RWPE1 (cell line): ENCODE results near the gene BSG.

ENCODE experiments used
- CTCF ChIA-PET: fragments of 350-600 bp; sonication (Branson Sonifier 250); formaldehyde crosslinking; extraction: SDS; loops from one replicate; lab custom pipeline; 2021; lab: Yijun Ruan, JAX
- POLR2A ChIA-PET: fragments of 400-600 bp; formaldehyde crosslinking; extraction: SDS; loops from one replicate; lab custom pipeline; 2020; ENCODE audit warnings: antibody characterized with exemption; ENCODE audit not compliant: low non-redundant PET; lab: Yijun Ruan, JAX
- DNase-seq: peaks from one replicate; pipeline ENCODE4 v3.0.0; 2012; ENCODE audit warnings: low spot score
- H3K27ac ChIP-seq: fragments of 450-650 bp; 2 replicates; pipeline ENCODE4 v1.5.1; 2017
- CTCF ChIP-seq: fragments of 450-650 bp; conservative IDR thresholded peaks from 2 replicates; pipeline ENCODE4 v1.5.1; 2017; ENCODE audit warnings: low read depth, mild to moderate bottlenecking

The BSG gene

GRCh38 chr19:534088-534487, 38.3 kb upstream of the BSG start:
- ChIA-PET POLR2A (no interaction called here), CTCF (interaction anchor here (0.7 kb wide), 1 partner anchor 42 kb away, joined by 3 read pairs; no protein-coding TSS in a partner anchor)
- no peak for DNase-seq
- no peak for TF ChIP-seq CTCF
- H3K27ac ChIP-seq: peak overlapping the region; percentile 90

GRCh38 chr19:535017-535835, 37.2 kb upstream of the BSG start:
- peak overlapping the region; percentile 58 for H3K27ac ChIP-seq
- POLR2A ChIA-PET: no interaction called here
- no peak for TF ChIP-seq CTCF
- CTCF ChIA-PET: interaction anchor here (0.6 kb wide), 1 partner anchor 66 kb away, joined by 3 read pairs; no protein-coding TSS in a partner anchor
- no peak for DNase-seq

DNA sequence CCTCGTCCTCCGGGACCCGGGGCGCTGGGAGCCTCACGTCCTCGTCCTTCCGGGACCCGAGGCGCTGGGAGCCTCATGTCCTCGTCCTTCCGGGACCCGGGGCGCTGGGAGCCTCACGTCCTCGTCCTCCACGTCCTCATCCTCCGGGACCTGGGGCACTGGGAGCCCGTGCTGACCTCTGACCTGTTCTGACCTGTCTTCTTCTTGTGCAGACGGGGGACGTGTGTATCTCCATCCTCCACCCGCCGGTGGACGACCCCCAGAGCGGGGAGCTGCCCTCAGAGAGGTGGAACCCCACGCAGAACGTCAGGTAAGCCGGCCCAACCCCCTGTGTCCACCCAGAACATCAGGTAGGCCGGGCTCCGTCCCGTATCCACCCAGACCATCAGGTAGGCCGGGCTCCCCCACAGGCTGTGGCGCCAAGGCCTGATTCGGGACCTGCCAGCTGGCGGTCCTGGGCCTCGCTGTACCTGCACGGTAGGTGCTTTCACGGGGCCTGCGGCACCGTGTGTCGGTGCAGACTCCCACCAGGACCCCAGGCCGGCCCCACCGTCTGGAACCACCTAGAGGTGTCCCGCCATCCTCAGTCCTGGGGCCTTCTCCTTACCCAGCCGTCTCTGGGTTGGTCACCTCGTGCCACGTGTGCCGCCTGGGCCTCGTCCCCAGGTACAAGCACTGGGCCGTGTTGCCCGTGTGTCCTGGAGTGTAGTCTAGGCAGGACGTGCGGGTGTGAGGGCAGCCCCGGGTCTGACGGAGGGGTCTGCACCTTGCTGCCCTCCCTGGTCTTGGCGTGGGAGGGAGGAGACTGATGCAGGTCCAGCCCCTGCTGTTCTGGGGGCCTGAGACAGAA, 36.1 kb upstream of the BSG start:
- no peak for DNase-seq
- ChIA-PET CTCF (interaction anchor here (0.6 kb wide), 1 partner anchor 198 kb away, joined by 5 read pairs; no protein-coding TSS in a partner anchor), POLR2A (no interaction called here)
- no peak overlapping the region for H3K27ac ChIP-seq
- TF ChIP-seq CTCF: no peak

DNA sequence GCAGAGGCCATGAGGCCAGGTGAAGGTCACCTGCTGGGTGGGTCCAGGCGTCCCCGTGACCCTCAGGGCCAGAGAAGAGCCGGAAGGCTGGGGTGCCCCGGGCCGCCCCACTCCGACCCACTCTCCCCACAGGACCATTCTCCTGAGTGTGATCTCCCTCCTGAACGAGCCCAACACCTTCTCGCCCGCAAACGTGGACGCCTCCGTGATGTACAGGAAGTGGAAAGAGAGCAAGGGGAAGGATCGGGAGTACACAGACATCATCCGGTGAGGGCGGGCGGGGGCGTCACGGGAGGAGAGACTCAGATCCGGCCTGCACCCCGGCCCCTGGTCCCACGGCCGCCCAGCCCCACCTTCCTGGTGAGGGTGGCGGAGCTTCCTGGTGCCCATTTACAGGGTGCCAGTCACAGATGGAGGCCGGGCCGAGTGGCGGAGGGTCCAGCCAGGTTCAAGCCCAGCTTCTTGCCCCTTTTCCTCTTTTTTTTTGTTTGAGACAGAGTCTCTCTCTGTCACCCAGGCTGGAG, 35.5 kb upstream of the BSG start:
- no peak for DNase-seq
- no peak for TF ChIP-seq CTCF
- POLR2A ChIA-PET: no interaction called here
- H3K27ac ChIP-seq: no peak overlapping the region
- CTCF ChIA-PET: no interaction called here

DNA sequence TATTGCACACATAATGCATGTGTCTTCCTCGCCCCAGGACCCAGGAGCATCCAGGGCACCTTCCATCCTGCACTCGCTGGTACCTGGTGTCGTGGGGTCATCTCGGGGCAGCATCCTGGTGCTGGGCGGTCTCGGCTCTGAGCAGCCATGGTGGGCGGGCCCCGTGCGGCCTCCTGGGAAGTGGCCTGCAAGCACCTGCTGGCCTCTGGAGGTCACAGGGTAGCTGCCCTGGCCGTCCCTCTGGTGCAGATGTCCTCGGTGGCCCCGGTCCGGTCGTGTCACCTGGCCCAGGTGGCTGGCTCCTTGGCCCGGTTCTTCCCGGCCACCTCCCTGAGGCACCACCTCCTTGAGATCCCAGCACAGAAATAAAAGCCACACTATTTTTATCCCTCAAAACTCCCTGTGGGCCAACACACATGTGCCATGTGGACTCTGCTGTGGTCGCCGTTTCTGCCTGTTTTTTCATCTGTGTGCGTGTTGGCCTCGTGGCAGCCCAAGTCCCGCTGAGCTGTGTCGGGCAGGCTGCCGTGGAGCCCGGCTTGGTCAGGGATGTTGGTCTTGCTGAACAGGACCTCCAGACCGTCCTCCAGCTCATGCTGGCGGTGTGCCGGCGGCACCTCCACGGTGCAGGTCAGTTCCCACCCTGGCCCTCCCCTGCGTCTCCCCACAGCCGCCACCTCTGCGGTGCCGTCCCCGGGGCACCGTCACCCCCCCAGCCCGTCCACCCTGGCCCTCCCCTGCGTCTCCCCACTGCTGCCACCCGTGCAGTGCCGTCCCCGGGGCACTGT, 33.6 kb upstream of the BSG start:
- H3K27ac ChIP-seq: no peak overlapping the region
- POLR2A ChIA-PET: no interaction called here
- TF ChIP-seq CTCF: no peak
- CTCF ChIA-PET: no interaction called here
- DNase-seq: no peak
